ENCODE results near the gene CAB39.

CAB39 gene

DNA sequence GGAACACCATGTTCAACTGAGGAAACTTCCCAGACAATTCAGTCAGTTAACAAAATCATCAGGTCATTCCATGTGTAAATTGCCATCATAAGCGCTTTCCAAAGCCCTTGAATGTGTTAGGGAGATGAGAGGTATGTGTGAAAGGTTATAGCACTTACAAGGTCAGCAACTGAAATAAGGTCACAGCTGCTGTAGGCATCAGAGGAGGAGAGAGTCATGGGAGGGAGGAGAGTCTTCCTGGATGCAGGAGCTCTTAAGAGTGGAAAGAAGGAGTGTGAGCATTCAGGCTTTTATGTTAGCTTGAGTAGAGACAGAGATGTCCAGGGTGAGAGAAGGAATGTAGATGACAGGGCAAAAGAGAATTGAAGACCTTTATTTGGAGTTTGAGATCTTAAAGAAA lies 67.0 kb downstream of the CAB39 start:
- in situ Hi-C loops (cut with HindIII; ENCODE audit: low pct_ligation_motif_present, low sequenced_read_pairs) = no loop called here
- no peak for TF ChIP-seq CTCF (IDR thresholded peaks at IDR 0.05; ENCODE audit: low read depth, low read length, missing control alignments)
- DNase-seq = no peak
- H3K36me3 ChIP-seq (replicated peaks) = no peaks in the 10 kb centered on the region
- H3K4me3 ChIP-seq (ENCODE audit: low read depth, low read length) = no peak overlapping the region
- H3K27ac ChIP-seq = no peak overlapping the region
- no peaks in the 10 kb centered on the region for H3K27me3 ChIP-seq (replicated peaks)

- H3K27me3 ChIP-seq (replicated peaks) = no peaks in the 10 kb centered on the region
- no peak overlapping the region for H3K27ac ChIP-seq
- DNase-seq = no peak
- in situ Hi-C loops (cut with HindIII; ENCODE audit: low pct_ligation_motif_present, low sequenced_read_pairs) = no loop called here
- H3K36me3 ChIP-seq (replicated peaks) = no peaks in the 10 kb centered on the region
- TF ChIP-seq CTCF (IDR thresholded peaks at IDR 0.05; ENCODE audit: low read depth, low read length, missing control alignments) = no peak
- no peak overlapping the region for H3K4me3 ChIP-seq (ENCODE audit: low read depth, low read length)
Measured at GRCh38 chr2:230781130-230781797, 68.6 kb downstream of the CAB39 start.

DNA sequence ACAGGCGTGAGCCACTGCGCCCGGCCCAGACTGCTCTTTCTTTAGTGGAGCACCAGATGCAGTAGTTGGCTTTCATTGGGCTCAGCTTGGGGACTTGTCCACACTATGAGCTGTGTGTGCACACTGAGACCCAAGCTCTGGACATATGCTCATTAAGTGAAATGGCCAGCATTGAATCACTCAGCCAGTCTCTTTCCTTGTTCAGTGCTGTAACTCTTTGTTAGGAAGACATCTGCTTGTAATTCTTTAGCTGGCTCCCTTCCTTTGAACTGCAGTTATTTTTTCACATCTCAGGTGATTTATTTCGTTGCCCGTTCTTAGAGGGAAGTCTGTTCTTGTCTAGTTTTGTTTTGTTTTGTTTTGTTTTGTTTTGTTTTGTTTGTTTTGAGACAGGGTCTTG lies 70.5 kb downstream of the CAB39 start:
- H3K36me3 ChIP-seq (replicated peaks) = no peaks in the 10 kb centered on the region
- TF ChIP-seq CTCF (IDR thresholded peaks at IDR 0.05; ENCODE audit: low read depth, low read length, missing control alignments) = no peak
- H3K27ac ChIP-seq = no peak overlapping the region
- no peak for DNase-seq
- in situ Hi-C loops (cut with HindIII; ENCODE audit: low pct_ligation_motif_present, low sequenced_read_pairs) = no loop called here
- H3K27me3 ChIP-seq (replicated peaks) = no peaks in the 10 kb centered on the region
- no peak overlapping the region for H3K4me3 ChIP-seq (ENCODE audit: low read depth, low read length)

DNA sequence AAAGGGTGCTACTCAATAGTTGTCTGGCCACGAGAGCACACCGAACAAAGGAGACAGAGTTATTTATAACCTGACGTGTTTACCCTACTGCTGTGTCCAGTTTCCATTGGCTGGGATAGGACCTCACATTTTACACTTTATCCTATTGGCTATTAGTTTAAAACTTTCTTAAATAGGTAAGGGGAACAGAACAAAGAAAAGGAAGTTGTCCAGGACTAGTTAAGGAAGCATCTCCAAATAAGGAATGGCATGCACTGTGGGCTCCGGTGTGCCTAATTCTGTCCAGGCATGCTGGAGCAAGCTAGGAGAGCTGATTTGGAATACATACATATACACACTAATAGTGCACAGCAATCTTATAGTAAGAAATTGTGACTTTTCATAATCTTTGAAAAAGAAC lies 72.2 kb downstream of the CAB39 start:
- Histone ChIP-seq H3K27ac (no peak overlapping the region), H3K4me3 (ENCODE audit: low read depth, low read length) (no peak overlapping the region), H3K36me3 (replicated peaks) (no peaks in the 10 kb centered on the region), H3K27me3 (replicated peaks) (no peaks in the 10 kb centered on the region)
- in situ Hi-C loops (cut with HindIII; ENCODE audit: low pct_ligation_motif_present, low sequenced_read_pairs) = no loop called here
- no peak for TF ChIP-seq CTCF (IDR thresholded peaks at IDR 0.05; ENCODE audit: low read depth, low read length, missing control alignments)
- DNase-seq = no peak

DNA sequence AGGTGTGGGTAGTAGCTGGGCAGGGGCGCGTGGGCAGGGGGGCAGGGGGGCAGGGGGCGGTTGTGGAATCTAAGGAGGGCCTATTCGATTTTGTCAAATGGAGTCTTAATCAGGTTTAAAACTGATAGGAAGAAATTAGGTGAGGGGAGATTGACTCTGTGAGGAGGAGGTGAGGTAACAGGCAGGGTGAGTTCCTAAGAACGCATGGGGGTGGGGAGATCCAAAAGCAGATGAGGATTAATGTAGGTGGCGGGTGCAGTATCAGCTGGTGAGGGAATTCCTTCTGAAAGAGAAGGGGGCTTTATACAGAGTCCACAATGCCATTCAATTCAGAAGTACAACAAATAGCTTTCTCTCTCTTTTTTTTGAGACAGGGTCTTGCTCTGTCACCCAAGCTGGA lies 72.7 kb downstream of the CAB39 start:
- no peak for DNase-seq
- H3K36me3 ChIP-seq (replicated peaks) = no peaks in the 10 kb centered on the region
- in situ Hi-C loops (cut with HindIII; ENCODE audit: low pct_ligation_motif_present, low sequenced_read_pairs) = no loop called here
- no peak overlapping the region for H3K4me3 ChIP-seq (ENCODE audit: low read depth, low read length)
- H3K27me3 ChIP-seq (replicated peaks) = no peaks in the 10 kb centered on the region
- H3K27ac ChIP-seq = no peak overlapping the region
- TF ChIP-seq CTCF (IDR thresholded peaks at IDR 0.05; ENCODE audit: low read depth, low read length, missing control alignments) = no peak

GRCh38 chr2:230787101-230787500 lies 74.5 kb downstream of the CAB39 start:
- Histone ChIP-seq H3K36me3 (replicated peaks) (no peaks in the 10 kb centered on the region), H3K27me3 (replicated peaks) (no peaks in the 10 kb centered on the region), H3K27ac (no peak overlapping the region), H3K4me3 (ENCODE audit: low read depth, low read length) (no peak overlapping the region)
- in situ Hi-C loops (cut with HindIII; ENCODE audit: low pct_ligation_motif_present, low sequenced_read_pairs) = no loop called here
- no peak for TF ChIP-seq CTCF (IDR thresholded peaks at IDR 0.05; ENCODE audit: low read depth, low read length, missing control alignments)
- DNase-seq = no peak
